ENCODE results near the gene MRFAP1.
"Not testable (repeated sequence)": the region's sequence is repeated elsewhere in the genome, so short reads cannot be mapped to it uniquely, and the experiment has no call there.

MRFAP1 gene

DNA sequence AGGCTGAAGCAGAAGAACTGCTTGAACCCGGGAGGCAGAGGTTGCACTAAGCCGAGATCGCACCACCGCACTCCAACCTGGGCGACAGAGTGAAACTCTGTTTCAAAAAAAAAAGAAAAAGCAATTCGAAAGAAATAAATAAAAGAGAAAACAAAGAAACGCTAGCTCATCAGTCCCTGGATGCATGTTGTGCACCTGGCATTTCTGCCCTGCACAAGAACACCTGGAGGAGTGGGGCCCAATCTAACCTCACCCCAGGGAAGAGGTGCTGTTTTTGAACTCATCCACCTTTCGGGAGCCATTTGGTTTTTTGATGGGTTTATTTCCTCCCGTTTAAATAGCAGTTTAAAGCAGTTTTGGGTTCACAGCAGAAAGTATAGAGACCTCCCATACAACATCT, 5.7 kb upstream of the MRFAP1 start:
- no peak for DNase-seq (ENCODE audit: low spot score)

DNA sequence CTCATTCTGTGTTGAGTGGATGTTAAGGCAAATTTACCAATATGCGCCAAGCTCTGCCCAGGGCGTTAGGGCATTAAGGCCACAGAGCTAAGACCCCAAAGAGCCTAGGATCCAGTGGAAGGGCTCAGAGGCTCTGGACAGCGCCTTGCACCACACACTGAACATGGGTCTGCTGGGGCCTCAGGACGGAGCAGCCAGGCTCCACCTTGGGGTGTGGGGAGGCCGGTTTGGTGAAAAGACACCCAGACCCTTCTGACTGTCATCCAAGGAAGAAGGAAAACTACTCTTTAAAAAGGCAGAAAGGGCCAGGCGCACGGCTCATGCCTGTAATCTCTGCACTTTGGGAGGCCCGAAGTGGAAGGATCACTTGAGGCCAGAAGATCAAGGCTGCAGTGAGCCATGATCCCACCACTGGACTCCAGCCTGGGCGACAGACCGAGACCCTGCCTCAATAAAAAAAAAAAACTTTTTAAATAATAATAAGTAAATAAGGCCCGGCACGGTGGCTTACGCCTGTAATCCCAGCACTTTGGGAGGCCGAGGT, 1.3 kb upstream of the MRFAP1 start:
- DNase-seq (ENCODE audit: low spot score), result no peak

DNA sequence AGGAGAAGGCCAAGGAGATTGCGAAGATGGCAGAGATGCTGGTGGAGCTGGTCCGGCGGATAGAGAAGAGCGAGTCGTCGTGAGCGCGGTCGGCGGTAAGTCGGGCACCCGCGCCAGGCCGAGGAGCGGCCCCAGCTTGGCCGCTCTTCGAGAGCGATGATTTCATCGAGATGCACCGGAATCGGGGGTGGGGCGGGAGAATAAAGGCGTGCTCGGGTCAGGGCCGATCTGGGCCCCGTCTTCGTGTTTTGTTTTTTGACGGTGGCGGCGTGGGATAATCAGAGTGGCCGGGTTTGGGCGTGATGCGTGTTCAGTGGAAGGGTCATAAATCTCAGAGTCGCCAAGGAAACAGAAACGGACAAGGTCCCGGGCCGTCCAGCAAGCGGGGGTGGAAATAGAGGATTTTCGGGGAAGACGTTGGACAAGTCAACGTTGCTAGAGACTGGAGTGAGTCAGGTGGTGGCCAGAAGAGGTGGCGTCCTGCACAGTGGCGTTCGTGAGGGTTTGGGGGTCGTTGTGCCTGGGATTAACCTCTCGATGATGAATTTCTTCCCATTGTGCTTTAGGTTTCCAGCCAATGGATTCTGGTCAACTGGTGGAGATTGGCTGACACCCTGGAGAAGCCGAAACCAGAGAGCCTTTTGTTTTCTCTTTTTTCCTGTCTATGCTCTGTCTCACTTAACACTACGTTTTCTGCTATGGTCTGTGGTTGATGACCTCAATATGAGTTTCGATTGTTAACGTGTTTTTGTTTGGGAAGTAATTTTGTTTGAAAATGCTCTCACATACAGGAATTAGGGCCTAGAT, 882 bp downstream of the MRFAP1 start:
- DNase-seq (ENCODE audit: low spot score), result peak; percentile 47

DNA sequence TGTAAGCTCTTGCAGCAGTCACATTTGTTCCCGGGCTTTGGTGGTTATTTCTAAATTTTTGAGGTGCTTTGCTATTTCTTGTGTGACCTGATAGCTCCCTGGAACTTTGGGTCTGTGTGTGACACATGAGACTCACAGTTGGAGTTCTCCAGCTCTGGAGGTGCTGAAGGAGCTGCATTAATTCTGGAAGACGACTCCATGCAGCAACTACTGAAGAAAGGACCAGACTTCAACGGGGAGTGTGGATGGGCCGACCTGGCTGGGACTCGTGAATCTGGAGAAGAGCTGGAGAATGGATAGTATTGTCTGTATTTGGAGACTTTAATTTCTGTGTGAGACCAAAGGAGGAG, 1.5 kb downstream of the MRFAP1 start:
- no peak for DNase-seq (ENCODE audit: low spot score)

DNA sequence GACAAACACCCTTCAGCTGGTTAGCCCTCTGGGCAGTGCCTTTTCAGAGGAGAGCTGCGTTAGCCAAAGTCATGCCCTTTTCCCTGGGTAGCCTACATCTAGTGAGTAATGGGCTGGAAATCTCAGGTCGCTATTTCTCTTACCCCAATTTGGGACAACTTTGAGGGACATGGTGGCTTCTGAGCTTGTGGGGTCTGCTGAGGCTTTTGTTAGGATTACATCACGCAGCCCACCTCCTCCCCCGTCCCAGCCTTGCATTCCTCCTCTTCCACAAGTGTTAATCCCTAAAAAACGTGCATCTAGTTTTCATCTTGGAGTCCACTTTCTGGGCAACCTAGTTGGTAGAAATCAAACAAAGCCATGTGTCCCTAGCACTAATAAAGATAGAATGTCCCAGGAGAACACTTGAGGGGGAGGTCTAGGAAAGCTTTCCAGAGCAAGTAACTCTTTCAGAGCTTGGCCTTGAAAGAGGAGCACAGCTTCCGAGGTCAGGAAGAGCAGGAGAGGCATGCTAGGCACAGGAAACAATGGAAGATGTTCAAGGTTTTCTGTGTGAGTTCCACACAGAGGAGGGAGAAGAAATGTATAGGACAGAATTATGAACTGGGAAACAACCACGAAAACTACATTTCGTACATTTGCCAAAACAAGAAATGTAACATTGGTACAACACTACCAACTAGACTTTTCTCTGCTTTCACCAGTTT, 2.8 kb downstream of the MRFAP1 start:
- DNase-seq (ENCODE audit: low spot score), result no peak

DNA sequence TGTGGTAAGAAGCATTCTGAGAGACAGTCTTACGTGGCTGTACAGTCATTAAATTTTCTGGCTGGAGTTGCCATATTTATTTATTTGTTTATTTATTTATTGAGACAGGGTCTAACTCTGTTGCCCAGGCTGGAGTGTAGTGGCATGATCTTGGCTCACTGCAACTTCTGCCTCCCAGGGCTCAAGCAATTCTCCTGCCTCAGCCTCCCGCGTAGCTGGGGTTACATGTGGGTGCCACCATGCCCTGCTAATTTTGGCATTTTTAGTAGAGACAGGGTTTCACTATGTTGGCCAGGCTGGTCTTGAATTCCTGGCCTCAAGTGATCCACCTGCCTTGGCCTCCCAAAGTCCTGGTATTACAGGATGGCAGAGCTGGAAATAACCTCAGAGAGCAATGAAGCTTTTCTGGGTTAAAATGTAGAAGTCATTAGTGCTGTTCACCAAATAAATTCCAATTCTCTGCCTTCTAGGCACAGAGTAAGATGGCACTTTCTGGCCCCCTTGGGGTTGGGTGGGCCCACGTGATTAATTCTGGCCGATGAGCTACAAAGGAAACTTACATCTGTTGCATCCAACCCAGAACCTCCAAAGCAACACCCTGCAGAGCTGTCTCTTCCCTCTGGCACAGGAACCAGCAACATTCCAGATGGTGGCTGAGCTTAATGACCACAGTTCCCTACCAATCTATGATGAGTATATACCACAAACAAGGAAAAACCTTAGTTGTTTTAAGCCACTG, 4.5 kb downstream of the MRFAP1 start:
- no peak for DNase-seq (ENCODE audit: low spot score)

DNA sequence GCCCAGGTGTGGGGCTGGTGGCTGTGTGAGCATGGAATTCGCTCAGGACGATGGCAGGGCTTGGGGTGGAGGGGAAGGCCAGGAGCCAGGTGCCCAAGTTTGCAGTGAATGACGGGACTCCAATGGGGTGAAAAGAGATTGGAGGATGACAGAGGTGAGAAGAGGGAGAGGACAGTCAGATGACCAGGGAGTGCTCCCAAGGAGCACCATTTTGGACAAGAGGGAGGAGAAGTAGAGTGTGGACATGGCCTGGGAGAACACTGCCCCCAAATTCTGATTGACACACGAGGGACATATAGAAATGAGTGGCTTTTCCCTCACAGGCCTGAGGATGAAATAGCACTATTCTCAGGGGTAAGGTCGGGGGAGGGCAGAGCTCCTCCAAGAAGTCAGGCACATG, 6.7 kb downstream of the MRFAP1 start:
- DNase-seq (ENCODE audit: low spot score), result no peak

DNA sequence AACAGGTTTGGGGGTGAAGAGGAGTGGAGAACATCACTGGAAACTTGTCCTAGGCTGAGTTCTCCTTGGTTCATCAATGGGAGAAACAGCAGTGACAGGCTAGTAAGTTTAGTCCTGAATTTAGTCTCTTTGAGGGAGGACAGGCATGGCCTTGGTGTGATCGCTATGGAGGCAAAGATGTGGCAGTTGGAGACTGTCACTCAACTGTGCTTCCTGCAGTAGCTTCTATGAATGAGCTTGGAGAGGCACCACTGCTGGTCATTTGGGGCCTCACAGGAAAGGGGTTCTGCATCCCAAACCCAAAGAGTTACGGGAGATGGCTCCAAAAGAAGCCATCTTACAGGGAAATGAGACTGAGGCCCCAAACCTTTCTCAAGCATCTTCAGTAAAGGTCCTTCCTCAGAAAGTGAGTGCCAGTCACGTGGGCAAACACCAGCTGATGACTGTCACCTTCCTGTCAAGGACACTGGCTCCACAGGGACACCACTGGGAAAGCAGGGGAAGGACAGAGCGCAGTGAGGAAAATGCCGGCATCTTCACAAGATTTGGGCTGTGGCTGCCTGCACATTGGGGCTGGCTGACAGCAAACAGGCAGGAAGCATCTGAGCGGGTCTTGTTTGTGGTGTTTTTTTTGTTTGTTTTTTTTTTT, 7.2 kb downstream of the MRFAP1 start:
- DNase-seq (ENCODE audit: low spot score), result no peak

DNA sequence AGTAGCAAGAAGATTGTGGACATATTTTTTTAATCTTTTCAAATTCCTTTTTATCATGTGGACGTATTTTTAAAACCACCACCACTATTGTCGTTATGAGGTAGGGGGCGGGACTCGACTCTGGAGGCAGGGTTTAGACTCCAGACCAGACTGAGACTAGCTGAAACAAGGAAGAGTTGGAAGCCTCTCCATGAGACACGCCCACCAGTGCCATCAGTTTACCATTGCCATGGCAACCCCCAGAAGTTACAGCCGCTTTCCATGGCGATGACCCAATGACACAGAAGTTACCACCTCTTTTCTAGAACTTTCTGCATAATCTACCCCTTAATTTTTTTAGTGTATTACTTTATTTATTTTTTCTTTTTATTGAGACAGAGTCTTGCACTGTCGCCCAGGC, 8.7 kb downstream of the MRFAP1 start:
- no peak for DNase-seq (ENCODE audit: low spot score)

DNA sequence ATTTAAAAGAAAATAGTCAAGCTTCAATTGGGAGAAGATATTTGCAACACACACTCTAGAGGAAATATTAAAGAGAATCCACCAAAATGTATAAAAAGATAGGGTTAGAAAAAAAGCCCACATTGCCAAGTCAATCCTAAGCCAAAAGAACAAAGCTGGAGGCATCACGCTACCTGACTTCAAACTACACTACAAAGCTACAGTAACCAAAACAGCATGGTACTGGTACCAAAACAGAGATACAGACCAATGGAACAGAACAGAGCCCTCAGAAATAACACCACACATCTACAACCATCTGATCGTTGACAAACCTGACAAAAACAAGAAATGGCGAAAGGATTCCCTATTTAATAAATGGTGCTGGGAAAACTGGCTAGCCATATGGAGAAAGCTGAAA, 13.7 kb downstream of the MRFAP1 start:
- DNase-seq (ENCODE audit: low spot score), result not testable (repeated sequence)

DNA sequence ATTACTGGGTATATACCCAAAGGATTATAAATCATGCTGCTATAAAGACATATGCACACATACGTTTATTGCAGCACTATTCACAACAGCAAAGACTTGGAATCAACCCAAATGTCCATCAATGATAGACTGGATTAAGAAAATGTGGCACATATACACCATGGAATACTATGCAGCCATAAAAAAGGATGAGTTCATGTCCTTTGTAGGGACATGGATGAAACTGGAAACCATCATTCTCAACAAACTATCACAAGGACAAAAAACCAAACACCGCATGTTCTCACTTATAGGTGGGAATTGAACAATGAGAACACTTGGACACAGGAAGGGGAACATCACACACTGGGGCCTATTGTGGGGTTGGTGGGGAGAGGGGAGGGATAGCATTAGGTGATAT, 14.8 kb downstream of the MRFAP1 start:
- DNase-seq (ENCODE audit: low spot score), result not testable (repeated sequence)

DNA sequence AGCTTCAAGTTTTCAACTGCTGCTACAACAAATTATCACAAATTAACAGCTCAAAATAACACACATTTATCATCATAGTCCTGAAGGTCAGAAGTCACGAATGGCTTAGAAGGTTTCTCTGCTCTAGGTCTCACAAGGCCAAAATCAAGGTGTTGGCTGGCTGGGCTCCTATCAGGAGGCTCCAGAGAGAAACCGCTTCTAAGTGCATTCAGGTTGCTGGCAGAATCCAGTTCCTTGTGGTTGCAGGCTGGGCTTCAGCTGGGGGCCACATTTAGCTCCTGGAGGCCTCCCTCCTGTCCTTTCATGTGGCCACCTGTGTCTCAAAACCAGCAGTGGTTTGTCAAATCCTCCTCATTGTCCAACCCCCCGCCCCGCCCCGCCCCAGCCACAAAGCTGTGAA, 15.4 kb downstream of the MRFAP1 start:
- no peak for DNase-seq (ENCODE audit: low spot score)

DNA sequence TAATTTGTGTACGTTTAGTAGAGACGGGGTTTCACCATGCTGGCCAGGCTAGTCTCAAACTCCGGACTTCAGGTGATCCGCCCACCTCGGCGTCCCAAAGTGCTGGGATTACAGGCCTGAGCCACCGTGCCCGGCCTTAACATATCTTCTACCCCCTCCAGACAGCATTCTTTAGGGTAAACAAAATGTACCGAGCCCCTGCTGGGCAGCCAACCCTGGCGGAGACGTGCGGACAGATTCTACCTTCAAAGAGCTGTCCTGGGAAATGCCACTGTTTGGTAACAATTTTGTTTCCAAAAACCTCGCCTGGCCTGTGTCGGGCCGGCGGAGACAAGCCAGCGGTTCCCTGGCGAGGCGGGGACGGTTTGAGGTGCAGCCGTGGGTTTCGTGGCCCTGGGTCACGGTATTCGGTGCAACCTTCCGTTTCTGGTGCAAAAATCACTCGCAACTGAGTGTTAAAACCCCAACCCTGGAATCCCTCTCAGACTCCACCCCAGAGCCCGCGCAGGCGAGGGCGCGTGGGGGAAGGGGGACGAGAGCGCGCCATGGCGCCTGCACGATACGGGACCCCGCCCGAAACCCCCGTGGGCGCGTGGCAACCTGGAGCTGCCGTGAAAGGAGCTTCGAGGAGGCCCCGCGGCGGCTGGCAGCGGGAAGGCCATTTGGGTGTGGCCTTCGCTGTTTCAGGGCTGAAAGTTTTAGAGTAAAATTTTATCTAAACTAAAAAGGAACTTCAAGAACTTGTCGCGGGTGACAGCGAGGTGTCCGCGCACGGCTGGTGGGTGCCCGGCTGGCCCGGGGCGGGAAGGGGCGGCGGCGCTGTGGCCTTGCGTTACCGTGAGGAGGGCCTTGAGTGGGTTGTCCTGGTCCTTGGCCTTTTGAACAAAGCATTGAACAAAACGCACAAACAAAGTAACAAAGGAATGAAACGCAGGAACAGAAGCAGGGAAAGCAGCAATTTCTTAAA, 17.0 kb downstream of the MRFAP1 start:
- DNase-seq (ENCODE audit: low spot score), result no peak

DNA sequence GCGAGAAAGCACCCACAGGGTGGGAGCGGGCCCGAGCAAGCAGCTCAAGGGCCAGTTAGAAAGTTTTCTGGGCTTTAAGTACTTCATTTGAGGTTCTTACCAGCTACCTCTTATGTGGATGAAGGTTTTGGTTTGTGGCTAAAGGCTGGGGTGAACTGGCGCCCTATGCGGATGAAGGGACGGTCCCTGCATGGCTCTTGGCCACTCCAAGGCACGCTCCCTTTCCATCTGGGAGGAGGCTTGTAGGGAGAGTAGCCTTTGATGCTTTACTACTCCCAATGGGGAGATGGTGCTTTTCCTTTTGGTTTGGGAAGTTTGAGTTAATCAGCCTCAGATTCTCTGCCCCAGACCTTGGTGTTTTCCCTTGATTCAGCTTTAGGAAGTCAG, 17.7 kb downstream of the MRFAP1 start:
- DNase-seq (ENCODE audit: low spot score), result no peak

DNA sequence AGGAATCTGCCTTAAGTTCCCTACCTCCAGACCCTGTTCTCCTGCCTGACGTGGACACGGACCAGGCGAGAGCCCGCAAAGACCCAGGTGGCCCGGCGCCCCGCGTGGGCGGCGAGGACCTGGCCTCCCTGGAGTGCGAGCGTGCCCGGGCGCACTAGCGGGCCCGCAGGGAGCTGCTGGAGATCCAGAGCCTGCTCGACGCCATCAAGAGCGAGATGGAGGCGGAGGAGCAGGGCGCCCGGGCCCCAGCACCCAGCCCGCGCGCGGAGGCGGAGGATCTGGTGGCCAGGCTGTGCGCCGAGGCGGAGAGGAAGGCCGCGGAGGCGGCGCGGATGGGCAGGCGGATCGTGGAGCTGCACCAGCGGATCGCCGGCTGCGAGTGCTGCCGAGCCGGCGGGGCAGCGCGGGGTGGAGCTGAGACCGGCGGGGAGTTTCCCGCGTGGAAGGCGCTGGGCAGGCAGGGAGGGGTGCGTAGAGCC, 18.2 kb downstream of the MRFAP1 start:
- DNase-seq (ENCODE audit: low spot score), result no peak

DNA sequence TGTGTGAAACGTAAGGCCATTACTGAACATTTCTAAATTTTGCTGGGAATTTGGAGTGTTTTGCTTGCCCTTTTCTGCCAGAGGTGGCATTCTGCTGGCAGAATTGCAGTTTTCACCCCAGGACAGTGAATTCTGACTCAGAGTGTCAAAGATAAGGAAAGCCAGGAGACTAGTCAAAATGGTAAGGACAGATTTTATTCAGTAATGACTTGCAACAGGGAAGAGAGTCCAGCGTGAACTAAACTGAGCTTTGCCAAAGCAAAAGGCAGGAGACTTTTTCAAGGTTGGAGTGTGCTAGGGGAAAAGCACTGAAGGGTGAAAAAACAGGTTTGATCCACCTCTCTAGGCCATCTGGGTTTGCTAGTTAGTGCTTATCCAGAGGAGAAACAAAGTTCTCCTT, 19.4 kb downstream of the MRFAP1 start:
- no peak for DNase-seq (ENCODE audit: low spot score)

DNA sequence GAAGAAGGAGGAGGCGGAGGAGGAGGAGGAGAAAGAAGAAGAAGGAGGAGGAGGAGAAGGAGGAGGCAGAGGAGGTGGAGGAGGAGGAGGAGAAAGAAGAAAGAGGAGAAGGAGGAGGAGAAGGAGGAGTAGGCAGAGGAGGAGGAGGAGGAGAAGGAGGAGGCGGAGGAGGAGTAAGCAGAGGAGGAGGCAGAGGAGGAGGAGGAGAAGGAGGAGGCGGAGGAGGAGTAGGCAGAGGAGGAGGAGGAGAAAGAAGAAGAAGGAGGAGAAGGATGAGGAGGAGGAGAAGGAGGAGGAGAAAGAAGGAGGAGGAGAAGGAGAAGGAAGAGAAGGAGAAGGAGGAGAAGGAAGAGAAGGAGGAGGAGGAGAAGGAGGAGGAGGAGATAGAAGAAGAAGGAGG, 19.9 kb downstream of the MRFAP1 start:
- no peak for DNase-seq (ENCODE audit: low spot score)

DNA sequence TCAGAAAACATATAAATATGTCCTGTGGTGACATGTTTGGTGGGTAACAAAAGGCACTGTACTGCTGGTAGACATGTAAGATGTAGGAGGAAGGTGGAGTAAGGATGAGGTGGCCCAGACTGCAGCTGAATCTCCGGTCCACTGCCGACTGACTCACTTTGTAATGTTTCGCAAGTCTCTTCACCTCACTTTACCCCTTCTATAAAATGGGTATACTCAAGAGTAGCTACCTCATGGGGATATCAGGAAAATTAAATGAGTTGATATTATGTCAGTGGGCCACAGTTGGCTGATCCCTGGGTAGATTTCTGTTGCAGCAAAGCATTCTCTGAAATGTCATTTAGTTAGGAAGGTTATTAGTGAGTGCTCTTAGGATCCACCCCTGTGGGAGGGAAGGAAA, 22.1 kb downstream of the MRFAP1 start:
- no peak for DNase-seq (ENCODE audit: low spot score)

DNA sequence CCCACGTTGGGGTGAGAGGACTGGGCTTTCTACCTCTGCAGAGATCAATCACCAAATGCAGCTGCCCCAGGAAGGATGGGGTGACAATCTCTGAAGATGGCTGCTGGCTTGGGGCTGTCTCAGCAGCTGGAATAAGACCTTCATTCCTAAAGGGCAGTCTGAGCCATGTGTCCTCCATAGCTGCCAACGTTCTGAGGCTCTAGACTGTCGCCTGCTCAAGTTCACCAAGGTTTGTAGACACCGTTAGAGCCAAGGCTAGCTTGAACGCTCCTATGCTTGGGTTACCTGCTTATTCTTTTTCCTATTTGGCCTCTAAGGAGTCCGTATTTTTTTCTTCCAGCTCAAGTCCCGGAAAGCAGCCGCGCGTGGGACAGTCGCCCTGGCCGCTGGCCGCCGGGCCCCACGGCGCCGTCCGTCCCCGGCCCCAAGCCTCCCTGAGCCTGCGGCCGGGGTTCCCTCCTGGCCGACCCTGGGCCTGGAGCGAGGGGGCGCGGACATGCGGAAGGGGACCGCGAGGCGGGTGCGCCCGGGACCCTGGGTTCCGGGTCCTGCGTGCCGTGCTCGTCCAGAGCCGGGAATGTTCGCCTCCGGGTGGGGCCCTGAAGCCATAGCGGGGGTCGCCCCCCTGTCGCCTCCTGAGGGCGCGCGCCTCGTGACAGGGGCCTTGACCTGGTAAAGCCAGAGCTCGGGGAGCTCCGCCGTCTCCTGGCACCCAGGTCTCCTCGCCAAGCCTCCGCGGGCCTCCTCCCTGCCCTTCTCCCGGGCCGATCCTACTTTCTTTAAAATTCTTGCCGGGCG, 23.3 kb downstream of the MRFAP1 start:
- no peak for DNase-seq (ENCODE audit: low spot score)

DNA sequence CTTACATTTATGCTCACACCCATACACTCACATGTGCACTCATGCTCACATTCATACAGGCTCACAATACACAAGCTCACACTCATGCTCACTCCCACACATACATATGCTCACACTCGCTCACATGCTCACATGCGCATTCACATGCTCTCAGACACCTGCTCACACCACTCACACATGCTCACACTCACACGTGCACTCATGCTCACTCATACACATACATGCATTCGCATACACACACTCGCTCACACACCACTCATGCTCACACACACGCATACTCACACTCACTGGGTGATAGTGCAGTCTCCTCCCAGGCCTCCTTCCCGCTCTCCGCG, 24.8 kb downstream of the MRFAP1 start:
- no peak for DNase-seq (ENCODE audit: low spot score)
